SU-DHL-6 (cell line): ENCODE measurements around the gene LAD1.

Source experiments
- H2AFZ ChIP-seq: fragments of 200-600 bp; sonication (generic); 2 replicates; pipeline ENCODE4 v1.6.1; 2014; ENCODE audit warnings: low read depth, mild to moderate bottlenecking, moderate library complexity, mixed read lengths, antibody characterized with exemption, low read length; ENCODE audit not compliant: severe bottlenecking
- H3F3A ChIP-seq: fragments of 200-600 bp; shearing (Covaris generic); 2 replicates; pipeline ENCODE4 v1.6.0; 2016; ENCODE audit warnings: antibody characterized with exemption, mild to moderate bottlenecking; ENCODE audit not compliant: insufficient read depth
- H3K27ac ChIP-seq: fragments of 200-600 bp; sonication (generic); 2 replicates; pipeline ENCODE4 v1.5.1; 2016; ENCODE audit warnings: low read depth, mild to moderate bottlenecking, low read length, moderate library complexity, mixed read lengths
- H3K27me3 ChIP-seq: fragments of 200-600 bp; sonication (generic), shearing (Covaris generic); 2 replicates; pipeline ENCODE4 v1.6.0; 2014; ENCODE audit warnings: mild to moderate bottlenecking, low read length
- H3K36me3 ChIP-seq: fragments of 200-600 bp; sonication (generic); 2 replicates; pipeline ENCODE4 v1.6.1; 2014; ENCODE audit warnings: mild to moderate bottlenecking, low read length, mixed read lengths
- H3K4me2 ChIP-seq: fragments of 300-600, 200-600 bp; shearing (Covaris generic), sonication (generic); 2 replicates; pipeline ENCODE4 v1.6.0; 2014; ENCODE audit warnings: low read length, low read depth, mild to moderate bottlenecking; ENCODE audit not compliant: poor library complexity, severe bottlenecking
- H3K4me3 ChIP-seq: fragments of 200-600 bp; sonication (generic); 2 replicates; pipeline ENCODE4 v1.5.1; 2014; ENCODE audit warnings: antibody characterized with exemption, low read length, mild to moderate bottlenecking, mixed read lengths; ENCODE audit not compliant: insufficient read depth, poor library complexity, severe bottlenecking
- H3K79me2 ChIP-seq: fragments of 200-600 bp; sonication (generic); 2 replicates; pipeline ENCODE4 v1.6.1; 2014; ENCODE audit warnings: mild to moderate bottlenecking, low read length, moderate library complexity; ENCODE audit not compliant: insufficient read depth
- H3K9ac ChIP-seq: fragments of 200-600 bp; sonication (generic); 2 replicates; pipeline ENCODE4 v1.7.0; 2014; ENCODE audit warnings: mild to moderate bottlenecking, low read length
- H3K9me2 ChIP-seq: fragments of 200-600 bp; sonication (generic); replicated peaks from 2 replicates; pipeline ENCODE4 v1.6.1; 2014; ENCODE audit warnings: low read length; ENCODE audit not compliant: insufficient read depth
- H3K9me3 ChIP-seq: fragments of 200-600 bp; sonication (generic); 2 replicates; pipeline ENCODE4 v1.6.1; 2014; ENCODE audit warnings: low read length, mixed read lengths; ENCODE audit not compliant: insufficient read depth
- H4K20me1 ChIP-seq: fragments of 200-600 bp; sonication (generic); 2 replicates; pipeline ENCODE4 v1.6.1; 2014; ENCODE audit warnings: low read depth, mild to moderate bottlenecking, antibody characterized with exemption, low read length, moderate library complexity, mixed read lengths
- EZH2phosphoT487 ChIP-seq: fragments of 200-600 bp; sonication (generic), shearing (Covaris generic); conservative IDR thresholded peaks from 2 replicates; pipeline ENCODE4 v1.6.1; 2018; ENCODE audit warnings: mild to moderate bottlenecking, antibody characterized with exemption, low read length, moderate library complexity, mixed read lengths
- TF ChIP-seq, protein P1 (sequence below): fragments of 200-600 bp; sonication (generic); IDR thresholded peaks from one replicate; pipeline ENCODE4 v1.5.1; 2017; ENCODE audit warnings: antibody characterized with exemption, mild to moderate bottlenecking, low read length, moderate library complexity; ENCODE audit not compliant: insufficient read depth, poor library complexity, severe bottlenecking

Gene LAD1

DNA sequence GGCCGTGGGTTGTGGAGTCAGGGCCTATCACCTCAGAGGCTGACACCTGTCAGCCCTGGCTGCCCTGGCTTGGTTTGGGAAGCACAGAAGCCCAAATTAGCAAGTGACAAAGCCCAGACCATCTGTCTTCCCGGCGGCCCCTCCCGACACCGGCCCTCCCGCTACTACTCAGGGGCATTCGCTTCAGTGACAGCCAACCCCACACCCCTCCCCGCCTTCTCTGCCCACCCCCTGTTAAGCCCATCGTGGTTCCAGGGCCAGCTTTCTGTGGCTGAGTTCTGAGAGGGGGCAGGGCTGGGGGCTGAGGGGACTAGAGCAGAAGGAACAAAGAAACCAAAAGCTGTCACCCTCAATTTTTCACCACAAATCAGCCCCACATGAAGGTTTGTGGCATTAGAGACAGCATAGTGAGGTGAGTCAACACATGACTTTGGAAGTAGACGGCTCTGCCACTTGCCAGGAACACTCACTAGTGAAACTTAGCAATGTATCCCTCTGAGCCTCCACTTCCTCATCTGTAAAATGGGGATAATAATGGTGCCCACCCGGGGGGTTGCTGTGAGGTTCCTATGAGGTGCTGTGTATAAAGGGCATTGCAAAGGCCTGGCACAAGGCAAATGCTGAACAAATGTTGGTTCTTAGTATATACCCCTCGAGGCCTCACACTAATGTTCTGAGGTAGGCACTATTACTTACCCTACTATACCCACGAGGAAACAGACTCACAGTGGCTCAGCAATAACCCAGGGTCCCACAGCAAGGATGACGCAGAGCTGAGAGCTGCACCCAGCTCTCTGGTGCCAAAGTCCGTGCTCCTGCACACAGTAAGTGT lies 27.6 kb upstream of the LAD1 start:
- Histone ChIP-seq H3K36me3 (no peaks in the 10 kb centered on the region), H3K27me3 (no peaks in the 10 kb centered on the region), H3K4me3 (no peak overlapping the region), H3F3A (no peaks in the 10 kb centered on the region), H3K9me3 (no peaks in the 10 kb centered on the region), H3K9ac (no peak overlapping the region), H4K20me1 (no peaks in the 10 kb centered on the region), H2AFZ (no peak overlapping the region), H3K4me2 (no peak overlapping the region), H3K9me2 (no peaks in the 10 kb centered on the region), H3K27ac (no peak overlapping the region), H3K79me2 (no peaks in the 10 kb centered on the region)
- TF ChIP-seq, protein P1, sequence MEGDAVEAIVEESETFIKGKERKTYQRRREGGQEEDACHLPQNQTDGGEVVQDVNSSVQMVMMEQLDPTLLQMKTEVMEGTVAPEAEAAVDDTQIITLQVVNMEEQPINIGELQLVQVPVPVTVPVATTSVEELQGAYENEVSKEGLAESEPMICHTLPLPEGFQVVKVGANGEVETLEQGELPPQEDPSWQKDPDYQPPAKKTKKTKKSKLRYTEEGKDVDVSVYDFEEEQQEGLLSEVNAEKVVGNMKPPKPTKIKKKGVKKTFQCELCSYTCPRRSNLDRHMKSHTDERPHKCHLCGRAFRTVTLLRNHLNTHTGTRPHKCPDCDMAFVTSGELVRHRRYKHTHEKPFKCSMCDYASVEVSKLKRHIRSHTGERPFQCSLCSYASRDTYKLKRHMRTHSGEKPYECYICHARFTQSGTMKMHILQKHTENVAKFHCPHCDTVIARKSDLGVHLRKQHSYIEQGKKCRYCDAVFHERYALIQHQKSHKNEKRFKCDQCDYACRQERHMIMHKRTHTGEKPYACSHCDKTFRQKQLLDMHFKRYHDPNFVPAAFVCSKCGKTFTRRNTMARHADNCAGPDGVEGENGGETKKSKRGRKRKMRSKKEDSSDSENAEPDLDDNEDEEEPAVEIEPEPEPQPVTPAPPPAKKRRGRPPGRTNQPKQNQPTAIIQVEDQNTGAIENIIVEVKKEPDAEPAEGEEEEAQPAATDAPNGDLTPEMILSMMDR = no peak
- TF ChIP-seq EZH2phosphoT487 = no peak

DNA sequence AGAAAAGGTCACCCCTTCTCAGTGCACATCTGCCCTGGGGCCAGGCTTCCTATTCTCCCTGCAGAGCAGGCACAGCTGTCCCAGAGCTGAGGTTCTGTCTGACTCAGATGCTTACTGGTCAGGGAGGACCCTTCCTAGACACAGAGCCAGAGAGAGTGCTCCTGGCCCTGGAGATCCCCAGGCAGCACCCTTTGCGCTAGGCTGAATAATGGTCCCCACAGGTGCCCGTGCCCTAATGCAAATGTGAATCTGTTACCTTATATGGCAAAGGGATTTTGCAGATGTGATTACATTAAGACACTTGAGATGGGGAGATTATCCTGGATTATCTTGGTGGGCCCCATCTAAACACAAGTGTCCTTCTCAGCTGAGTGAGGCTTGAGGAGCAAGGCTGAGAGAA lies 25.0 kb upstream of the LAD1 start:
- Histone ChIP-seq H3K36me3 (no peaks in the 10 kb centered on the region), H3F3A (no peaks in the 10 kb centered on the region), H3K4me3 (no peak overlapping the region), H3K79me2 (no peaks in the 10 kb centered on the region), H3K9me2 (no peaks in the 10 kb centered on the region), H3K9me3 (no peaks in the 10 kb centered on the region), H3K27ac (no peak overlapping the region), H3K4me2 (no peak overlapping the region), H2AFZ (no peak overlapping the region), H3K27me3 (no peaks in the 10 kb centered on the region), H3K9ac (no peak overlapping the region), H4K20me1 (no peaks in the 10 kb centered on the region)
- TF ChIP-seq, protein P1 = no peak
- no peak for TF ChIP-seq EZH2phosphoT487

DNA sequence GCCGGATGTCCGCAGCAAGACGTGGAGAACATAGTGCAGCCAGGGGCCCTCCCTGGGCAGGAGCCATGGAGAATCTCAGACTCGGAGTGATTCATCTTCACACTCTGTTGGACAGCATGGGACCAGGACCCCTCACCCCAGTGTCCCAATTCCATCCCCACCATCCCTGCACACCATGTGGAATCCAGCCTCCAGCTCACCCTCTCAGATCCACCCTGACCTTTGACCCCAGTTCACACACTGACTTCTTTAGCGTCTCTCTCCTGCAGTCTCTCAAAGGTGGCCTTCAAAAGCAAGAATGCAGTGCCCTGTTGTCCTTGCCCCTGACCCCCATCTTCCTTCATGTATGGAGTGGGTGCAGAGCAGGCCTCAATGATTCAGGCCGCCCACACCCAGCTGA lies 24.5 kb upstream of the LAD1 start:
- H3K4me3 ChIP-seq = no peak overlapping the region
- H3K9me2 ChIP-seq = no peaks in the 10 kb centered on the region
- TF ChIP-seq, protein P1 = no peak
- TF ChIP-seq EZH2phosphoT487 = no peak
- H2AFZ ChIP-seq = no peak overlapping the region
- no peak overlapping the region for H3K4me2 ChIP-seq
- H3K27me3 ChIP-seq = no peaks in the 10 kb centered on the region
- no peaks in the 10 kb centered on the region for H3K9me3 ChIP-seq
- H3K79me2 ChIP-seq = no peaks in the 10 kb centered on the region
- H3K36me3 ChIP-seq = no peaks in the 10 kb centered on the region
- no peaks in the 10 kb centered on the region for H4K20me1 ChIP-seq
- H3K9ac ChIP-seq = no peak overlapping the region
- H3K27ac ChIP-seq = no peak overlapping the region
- H3F3A ChIP-seq = no peaks in the 10 kb centered on the region
